Small intestine (tissue), 7 donors: Measurements from ENCODE around the gene CIDEA. TPM values are rescaled to one million over a fixed set of nuclear protein-coding genes. Genes with fewer than 3 reads are reported as not detected.
A peak's percentile ranks its signal among the peaks of the same experiment; 100 is the strongest.

Source experiments
- DNase-seq, 2 donors: peaks; one replicate each; pipeline versions ENCODE4 v3.0.0 to v3.0.0-alpha.2; 2013
- FAIRE-seq: peaks from 2 replicates; lab custom pipeline; 2012; peaks lifted over from hg19 to GRCh38; lab: Jason Lieb, UNC
- H3K27ac ChIP-seq, 3 donors: one replicate each; pipeline ENCODE4 v1.5.1; 2013; ENCODE audit warnings: low read length in 2 of 3, mild to moderate bottlenecking in 2 of 3, control low read depth in 1 of 3, inconsistent platforms in 1 of 3, low read depth in 1 of 3, moderate library complexity in 1 of 3
- H3K27me3 ChIP-seq, 3 donors: one replicate each; pipeline ENCODE4 v1.6.1; 2013; ENCODE audit warnings: low read length in 3 of 3, inconsistent platforms in 1 of 3; ENCODE audit not compliant: control insufficient read depth in 3 of 3, insufficient read depth in 3 of 3
- H3K36me3 ChIP-seq, 3 donors: one replicate each; pipeline ENCODE4 v1.6.1; 2013; ENCODE audit warnings: low read length in 3 of 3, inconsistent platforms in 1 of 3, low read depth in 1 of 3, mild to moderate bottlenecking in 1 of 3, moderate library complexity in 1 of 3; ENCODE audit not compliant: control insufficient read depth in 3 of 3, insufficient read depth in 2 of 3
- H3K4me1 ChIP-seq, 3 donors: one replicate each; pipeline ENCODE4 v1.6.1; 2013; ENCODE audit warnings: low read length in 2 of 3, inconsistent platforms in 1 of 3, low read depth in 1 of 3, mild to moderate bottlenecking in 1 of 3, moderate library complexity in 1 of 3; ENCODE audit not compliant: control insufficient read depth in 3 of 3, insufficient read depth in 2 of 3
- H3K4me3 ChIP-seq, 3 donors: one replicate each; pipeline ENCODE4 v1.5.1; 2013; ENCODE audit warnings: low read length in 3 of 3, control low read depth in 1 of 3, inconsistent platforms in 1 of 3, low read depth in 1 of 3, mild to moderate bottlenecking in 1 of 3, moderate library complexity in 1 of 3
- H3K9me3 ChIP-seq, 2 donors: one replicate each; pipeline ENCODE4 v1.6.1; 2013; ENCODE audit warnings: low read depth in 1 of 2, low read length in 1 of 2; ENCODE audit not compliant: control insufficient read depth in 2 of 2, insufficient read depth in 1 of 2
- WGBS, 3 donors: extraction: QIAGEN DNeasy Blood & Tissue Kit; methylation state at CpG; one replicate each; pipeline ENCODE4 v1.1.7; 2013; 5-methylcytosine and 5-hydroxymethylcytosine counted together
- polyA plus RNA-seq, 4 donors: library from polyadenylated mRNA; stranded (reverse) in 3 of 4; unstranded in 1 of 4; fragments of 200-250 nt in 3 of 4; fragments of 120-200 nt in 1 of 4; gene quantifications; one replicate each; pipeline versions ENCODE4 v1.2.1 to v1.2.3, GENCODE V29; 2013
- donor health status: healthy with polysubstance abuse.
- donor health status: control.
- donor health status: control.
- donor health status: Bipolar disorder and iron deficiency.
- donor health status: healthy.

CIDEA gene
- polyA plus RNA-seq, 4 donors = 1.6 to 8.8 TPM; not detected in 2

- peaks cover 0 to 23% (median 0%) of the 10 kb centered on the region in 3 donors for H3K27me3 ChIP-seq
- H3K4me1 ChIP-seq = peaks cover 0 to 2% (median 0%) of the 10 kb centered on the region in 3 donors
- no peak overlapping the region for H3K27ac ChIP-seq
- DNase-seq = no peak
- no peak overlapping the region for H3K4me3 ChIP-seq
- peaks cover 0 to 7% of the 10 kb centered on the region in 2 donors for H3K9me3 ChIP-seq
- FAIRE-seq = no peak
- H3K36me3 ChIP-seq = peaks cover 0 to 8% (median 3%) of the 10 kb centered on the region in 3 donors
These were observed 58.8 kb downstream of the CIDEA start for GRCh38 chr18:12312976-12313375.

- Histone ChIP-seq H3K27me3 (peaks cover 0 to 20% (median 0%) of the 10 kb centered on the region in 3 donors), H3K36me3 (peaks cover 0 to 8% (median 3%) of the 10 kb centered on the region in 3 donors), H3K27ac (no peak overlapping the region), H3K9me3 (peaks cover 0 to 7% of the 10 kb centered on the region in 2 donors), H3K4me3 (no peak overlapping the region), H3K4me1 (peaks cover 0 to 2% (median 0%) of the 10 kb centered on the region in 3 donors)
- FAIRE-seq (no peak), DNase-seq (no peak)
- WGBS, 3 donors = 82 to 88% (median 87%) methylated on average over 5 of the region's 5 CpGs
These were observed 59.5 kb downstream of the CIDEA start for GRCh38 chr18:12313530-12314245.

GRCh38 chr18:12314591-12315305, 60.6 kb downstream of the CIDEA start:
- Histone ChIP-seq H3K36me3 (peaks cover 0 to 8% (median 3%) of the 10 kb centered on the region in 3 donors), H3K4me3 (no peak overlapping the region), H3K9me3 (peaks cover 0 to 7% of the 10 kb centered on the region in 2 donors), H3K4me1 (peaks cover 0 to 2% (median 0%) of the 10 kb centered on the region in 3 donors), H3K27me3 (peaks cover 0 to 9% (median 0%) of the 10 kb centered on the region in 3 donors), H3K27ac (no peak overlapping the region)
- DNase-seq = no peak
- 68 to 93% (median 77%) methylated on average over 1 of the region's 1 CpG for WGBS, 3 donors
- FAIRE-seq = no peak

GRCh38 chr18:12315490-12315889, 61.3 kb downstream of the CIDEA start:
- DNase-seq = no peak
- Histone ChIP-seq H3K27ac (no peak overlapping the region), H3K27me3 (peaks cover 0 to 4% (median 0%) of the 10 kb centered on the region in 3 donors), H3K9me3 (peaks cover 0 to 7% of the 10 kb centered on the region in 2 donors), H3K36me3 (peaks cover 0 to 8% (median 3%) of the 10 kb centered on the region in 3 donors), H3K4me3 (no peak overlapping the region), H3K4me1 (peaks cover 0 to 2% (median 0%) of the 10 kb centered on the region in 3 donors)
- WGBS, 3 donors = 73 to 83% (median 81%) methylated on average over 10 of the region's 10 CpGs
- FAIRE-seq = no peak

- FAIRE-seq (no peak), DNase-seq (no peak)
- Histone ChIP-seq H3K27me3 (peaks cover 0 to under 1% (median 0%) of the 10 kb centered on the region in 3 donors), H3K4me1 (no peaks in the 10 kb centered on the region), H3K36me3 (peaks cover 0 to 5% (median 3%) of the 10 kb centered on the region in 3 donors), H3K27ac (no peak overlapping the region), H3K9me3 (peaks cover 0 to 7% of the 10 kb centered on the region in 2 donors), H3K4me3 (no peak overlapping the region)
- 29 to 53% (median 50%) methylated on average over 5 of the region's 5 CpGs for WGBS, 3 donors
These were observed 61.8 kb downstream of the CIDEA start for GRCh38 chr18:12315911-12316310.

- H3K27ac ChIP-seq = peak overlapping the region in 2 of 3 donors; percentile 28 to 61
- 35 to 41% (median 36%) methylated on average over 6 of the region's 6 CpGs for WGBS, 3 donors
- peaks cover 0 to 12% (median 3%) of the 10 kb centered on the region in 3 donors for H3K36me3 ChIP-seq
- H3K9me3 ChIP-seq = peaks cover 0 to under 1% of the 10 kb centered on the region in 2 donors
- H3K4me1 ChIP-seq = no peaks in the 10 kb centered on the region
- no peak overlapping the region for H3K4me3 ChIP-seq
- no peak for FAIRE-seq
- H3K27me3 ChIP-seq = no peaks in the 10 kb centered on the region
- no peak for DNase-seq
These were observed 63.6 kb downstream of the CIDEA start for GRCh38 chr18:12317664-12318333.

GRCh38 chr18:12318334-12318697, 64.2 kb downstream of the CIDEA start:
- H3K36me3 ChIP-seq = peaks cover 0 to 15% (median 3%) of the 10 kb centered on the region in 3 donors
- H3K27ac ChIP-seq = peak overlapping the region in 2 of 3 donors; percentile 4 to 28
- H3K4me3 ChIP-seq = no peak overlapping the region
- no peaks in the 10 kb centered on the region for H3K9me3 ChIP-seq
- H3K27me3 ChIP-seq = no peaks in the 10 kb centered on the region
- DNase-seq (no peak), FAIRE-seq (no peak)
- WGBS, 3 donors = 15 to 42% (median 24%) methylated on average over 5 of the region's 5 CpGs
- no peaks in the 10 kb centered on the region for H3K4me1 ChIP-seq

- no peaks in the 10 kb centered on the region for H3K9me3 ChIP-seq
- H3K4me3 ChIP-seq = no peak overlapping the region
- 45 to 76% (median 68%) methylated on average over 1 to 5 of the region's 5 CpGs for WGBS, 3 donors
- FAIRE-seq (no peak), DNase-seq (no peak)
- H3K27ac ChIP-seq = no peak overlapping the region
- no peaks in the 10 kb centered on the region for H3K4me1 ChIP-seq
- no peaks in the 10 kb centered on the region for H3K27me3 ChIP-seq
- H3K36me3 ChIP-seq = peaks cover 0 to 15% (median 3%) of the 10 kb centered on the region in 3 donors
These were observed 64.7 kb downstream of the CIDEA start for GRCh38 chr18:12318857-12319256.
